ENCODE results near the gene ADCY4. TPM values are rescaled to one million over a fixed set of nuclear protein-coding genes. Genes with fewer than 3 reads are reported as not detected.

Gene ADCY4
- total and polyA plus RNA-seq, 2 donors (not counting 3 experiments of a cell fraction or from before 2014, with no cell fraction given), result 81.6 to 84.0 TPM

DNA sequence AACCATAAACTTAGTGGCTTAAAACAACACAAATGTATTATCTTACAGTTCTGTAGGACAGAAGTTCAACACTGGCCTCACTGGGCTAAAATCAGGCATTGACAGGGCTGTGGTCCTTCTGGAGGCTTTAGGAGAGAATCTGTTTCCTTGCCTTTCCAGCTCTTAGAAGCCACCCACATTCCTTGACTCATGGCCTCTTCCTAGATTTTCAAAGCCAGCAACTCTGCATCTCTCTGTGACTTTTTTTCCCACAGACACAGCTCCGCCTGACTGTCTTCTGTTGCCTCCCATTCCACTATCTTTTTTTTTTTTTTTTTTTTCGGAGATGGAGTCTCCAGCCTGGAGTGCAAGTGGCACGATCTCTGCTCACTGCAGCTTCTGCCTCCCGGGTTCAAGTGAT is 21.3 kb upstream of the ADCY4 start:
- Histone ChIP-seq H2AFZ (ENCODE audit: low read depth, low read length) (no peak overlapping the region), H3K9ac (replicated peaks; ENCODE audit: extremely low read depth, insufficient read depth, low read length) (no peak overlapping the region), H4K20me1 (replicated peaks; ENCODE audit: control insufficient read depth, extremely low read depth, insufficient read depth, low read length) (no peaks in the 10 kb centered on the region), H3K27me3 (ENCODE audit: control insufficient read depth in 2 of 2, insufficient read depth in 2 of 2, low read length in 2 of 2) (peaks cover 15 to 16% of the 10 kb centered on the region in 2 experiments), H3K27ac (ENCODE audit: insufficient read depth, low read depth, low read length) (no peak overlapping the region), H3K4me3 (replicated peaks in 1 of 3; ENCODE audit: insufficient read depth in 1 of 3, low read depth in 1 of 3, low read length in 3 of 3) (no peak overlapping the region), H3K4me1 (ENCODE audit: control insufficient read depth, extremely low read depth, insufficient read depth, low read length) (no peaks in the 10 kb centered on the region), H3K79me2 (ENCODE audit: control insufficient read depth, insufficient read depth, low read length) (no peaks in the 10 kb centered on the region), H3K4me2 (ENCODE audit: insufficient read depth, low read length) (no peak overlapping the region), H3K36me3 (ENCODE audit: control insufficient read depth in 2 of 2, extremely low read depth in 1 of 2, insufficient read depth in 2 of 2, low read length in 2 of 2) (no peaks in the 10 kb centered on the region), H3K9me3 (replicated peaks; ENCODE audit: control insufficient read depth, insufficient read depth, low read length) (no peaks in the 10 kb centered on the region), H3K9me1 (replicated peaks; ENCODE audit: control insufficient read depth, extremely low read depth, insufficient read depth, low read length) (no peaks in the 10 kb centered on the region)
- POLR2A ChIA-PET, result no interaction called here
- dilution Hi-C loops (cut with MboI; ENCODE audit: extremely low pct_ligation_motif_present, low sequenced_read_pairs), result no loop called here
- CTCF ChIA-PET, result interaction anchor here (0.7 to 8.1 kb wide), 4 partner anchors 9 to 316 kb away, joined by 3 to 52 read pairs (median 4); no protein-coding TSS in a partner anchor
- TF ChIP-seq JUN (IDR thresholded peaks at IDR 0.05; ENCODE audit: borderline replicate concordance, insufficient read depth, insufficient read length, low read depth) (no peak), GATA2 (IDR thresholded peaks at IDR 0.05; ENCODE audit: insufficient read depth, insufficient read length, low read depth, low read length) (no peak), FOS (IDR thresholded peaks at IDR 0.05; ENCODE audit: borderline replicate concordance, insufficient read depth, low read length) (no peak), POLR2A (IDR thresholded peaks at IDR 0.05; ENCODE audit: low read depth, low read length) (no peak), MYC (IDR thresholded peaks at IDR 0.05; ENCODE audit: low read depth, low read length) (no peak), EZH2 (IDR thresholded peaks at IDR 0.05; ENCODE audit: borderline replicate concordance, low read depth, low read length, severe bottlenecking) (no peak), POLR2AphosphoS5 (IDR thresholded peaks at IDR 0.05; ENCODE audit: insufficient read depth, low read depth, low read length) (no peak)
- TF ChIP-seq, protein P1, sequence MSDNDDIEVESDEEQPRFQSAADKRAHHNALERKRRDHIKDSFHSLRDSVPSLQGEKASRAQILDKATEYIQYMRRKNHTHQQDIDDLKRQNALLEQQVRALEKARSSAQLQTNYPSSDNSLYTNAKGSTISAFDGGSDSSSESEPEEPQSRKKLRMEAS (IDR thresholded peaks at IDR 0.05; ENCODE audit: insufficient read depth, insufficient read length), result no peak
- TF ChIP-seq, protein P2, sequence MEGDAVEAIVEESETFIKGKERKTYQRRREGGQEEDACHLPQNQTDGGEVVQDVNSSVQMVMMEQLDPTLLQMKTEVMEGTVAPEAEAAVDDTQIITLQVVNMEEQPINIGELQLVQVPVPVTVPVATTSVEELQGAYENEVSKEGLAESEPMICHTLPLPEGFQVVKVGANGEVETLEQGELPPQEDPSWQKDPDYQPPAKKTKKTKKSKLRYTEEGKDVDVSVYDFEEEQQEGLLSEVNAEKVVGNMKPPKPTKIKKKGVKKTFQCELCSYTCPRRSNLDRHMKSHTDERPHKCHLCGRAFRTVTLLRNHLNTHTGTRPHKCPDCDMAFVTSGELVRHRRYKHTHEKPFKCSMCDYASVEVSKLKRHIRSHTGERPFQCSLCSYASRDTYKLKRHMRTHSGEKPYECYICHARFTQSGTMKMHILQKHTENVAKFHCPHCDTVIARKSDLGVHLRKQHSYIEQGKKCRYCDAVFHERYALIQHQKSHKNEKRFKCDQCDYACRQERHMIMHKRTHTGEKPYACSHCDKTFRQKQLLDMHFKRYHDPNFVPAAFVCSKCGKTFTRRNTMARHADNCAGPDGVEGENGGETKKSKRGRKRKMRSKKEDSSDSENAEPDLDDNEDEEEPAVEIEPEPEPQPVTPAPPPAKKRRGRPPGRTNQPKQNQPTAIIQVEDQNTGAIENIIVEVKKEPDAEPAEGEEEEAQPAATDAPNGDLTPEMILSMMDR (IDR thresholded peaks at IDR 0.05; ENCODE audit: extremely low read depth in 1 of 2, insufficient read depth in 1 of 2, low read depth in 1 of 2, low read length in 2 of 2), result no peak
- DNase-seq (ENCODE audit: low read depth, low spot score), result no peak
- FAIRE-seq, result no peak
- intact Hi-C loops (cut with micrococcal nuclease), result no loop called here
- no TSS peak for BruUV-seq (replicated peaks)
